Stomach (tissue), 9 donors: ENCODE results near the gene NCOA3. TPM values are rescaled to one million over a fixed set of nuclear protein-coding genes. Genes with fewer than 3 reads are reported as not detected.

Experiments
- DNase-seq, 2 donors: peaks; one replicate each; pipeline versions ENCODE4 v3.0.0 to v3.0.0-alpha.2; 2013 to 2019
- H3K27ac ChIP-seq, 5 donors: fragments of 200-600 bp in 4 of 5; sonication (generic) in 4 of 5; one replicate each; pipeline ENCODE4 v1.5.1; 2013 to 2019; ENCODE audit warnings: mild to moderate bottlenecking in 1 of 5, moderate library complexity in 1 of 5
- H3K27me3 ChIP-seq, 3 donors: fragments of 200-600 bp; sonication (generic); one replicate each; pipeline ENCODE4 v1.5.1; 2017 to 2019; ENCODE audit warnings: mixed run types in 1 of 3
- H3K36me3 ChIP-seq, 4 donors: fragments of 200-600 bp; sonication (generic); 1 replicate in 3 of 4; 2 replicates in 1 of 4; pipeline ENCODE4 v1.5.1; 2016 to 2019
- H3K4me1 ChIP-seq, 4 donors: fragments of 200-600 bp; sonication (generic); one replicate each; pipeline ENCODE4 v1.5.1; 2016 to 2019
- H3K4me3 ChIP-seq, 4 donors: fragments of 200-600 bp; sonication (generic) in 3 of 4; one replicate each; pipeline ENCODE4 v1.5.1; 2016 to 2019; ENCODE audit warnings: mild to moderate bottlenecking in 1 of 4
- H3K9me3 ChIP-seq, 4 donors: fragments of 200-600 bp; sonication (generic); one replicate each; pipeline ENCODE4 v1.5.1; 2016 to 2019
- CTCF ChIP-seq, 7 experiments: fragments of 450-650 bp in 4 of 7; fragments of 200-600 bp in 3 of 7; sonication (generic) in 3 of 7; IDR thresholded peaks; one replicate each; pipeline ENCODE4 v1.5.1; 2016 to 2019; ENCODE audit warnings: antibody characterized with exemption in 7 of 7, control low read depth in 2 of 7, mild to moderate bottlenecking in 1 of 7
- EP300 ChIP-seq: sonication (generic); formaldehyde crosslinking; IDR thresholded peaks from one replicate; pipeline ENCODE4 v1.6.1; 2017; ENCODE audit warnings: antibody characterized with exemption
- POLR2A ChIP-seq, 4 donors: fragments of 450-650 bp; IDR thresholded peaks; one replicate each; pipeline ENCODE4 v1.6.1; 2016; ENCODE audit warnings: antibody characterized with exemption in 4 of 4, control low read depth in 2 of 4, mild to moderate bottlenecking in 1 of 4, moderate library complexity in 1 of 4
- POLR2AphosphoS5 ChIP-seq, 3 donors: sonication (generic); formaldehyde crosslinking; IDR thresholded peaks; one replicate each; pipeline ENCODE4 v1.6.1; 2016; ENCODE audit warnings: antibody characterized with exemption in 3 of 3
- WGBS, 5 donors: extraction: QIAGEN DNeasy Blood & Tissue Kit in 3 of 5; methylation state at CpG; one replicate each; pipeline versions ENCODE4 v1.1.5 to v1.1.7; 2013 to 2018; 5-methylcytosine and 5-hydroxymethylcytosine counted together
- intact Hi-C: fragments of 100-400 bp; cut with DNase I; formaldehyde crosslinking; loops from one replicate; pipeline ENCODE4 v1.15.1; 2023; ENCODE audit warnings: low total_unique reads
- polyA plus RNA-seq, 3 donors: library from polyadenylated mRNA; stranded (reverse); fragments of 200-250 nt; gene quantifications; one replicate each; pipeline ENCODE4 v1.2.3, GENCODE V29; 2013
- total RNA-seq, 5 donors: library from RNA; depleted of rRNA; stranded (reverse); fragments of >200 nt; gene quantifications; one replicate each; pipeline versions ENCODE4 v1.1.0 to v1.2.3, GENCODE V29; 2014 to 2016
- donor health status: healthy with polysubstance abuse.
- donor health status: Bipolar disorder and iron deficiency.
- donor health status: healthy.

The NCOA3 gene
- total and polyA plus RNA-seq, 8 donors, result 4.1 to 60.8 (median 16.3) TPM

GRCh38 chr20:47672886-47673670 lies 171.4 kb downstream of the NCOA3 start:
- Histone ChIP-seq H3K4me3 (no peak overlapping the region), H3K27ac (no peak overlapping the region), H3K9me3 (no peaks in the 10 kb centered on the region), H3K4me1 (no peaks in the 10 kb centered on the region), H3K27me3 (no peaks in the 10 kb centered on the region), H3K36me3 (peaks cover 0 to 40% (median 21%) of the 10 kb centered on the region in 4 donors)
- WGBS, 5 donors, result 89 to 94% (median 90%) methylated on average over 16 of the region's 16 CpGs
- intact Hi-C loops, result no loop called here
- no peak for TF ChIP-seq EP300
- no peak for TF ChIP-seq POLR2AphosphoS5 (IDR thresholded peaks at IDR 0.05)
- TF ChIP-seq POLR2A (IDR thresholded peaks at IDR 0.05), result no peak
- TF ChIP-seq CTCF (IDR thresholded peaks at IDR 0.05), result no peak
- DNase-seq, result no peak

DNA sequence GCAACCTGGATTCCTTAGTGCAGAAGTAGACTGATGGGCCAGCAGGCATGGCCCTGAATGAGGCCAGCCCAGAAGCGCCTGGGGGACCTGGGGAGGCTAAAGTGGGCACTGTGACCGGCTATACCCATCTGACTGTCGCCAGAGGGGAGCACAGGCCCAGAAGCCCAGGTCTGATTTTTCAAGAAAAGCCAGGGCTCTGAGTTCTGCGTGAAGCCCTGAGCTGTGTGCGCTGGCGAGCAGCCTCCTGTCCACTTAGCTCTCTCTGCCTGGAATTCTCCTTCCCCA lies 171.9 kb downstream of the NCOA3 start:
- Histone ChIP-seq H3K27me3 (no peaks in the 10 kb centered on the region), H3K4me1 (no peaks in the 10 kb centered on the region), H3K9me3 (no peaks in the 10 kb centered on the region), H3K4me3 (no peak overlapping the region), H3K36me3 (peaks cover 0 to 40% (median 20%) of the 10 kb centered on the region in 4 donors), H3K27ac (no peak overlapping the region)
- TF ChIP-seq EP300, result no peak
- TF ChIP-seq CTCF (IDR thresholded peaks at IDR 0.05), result no peak
- no peak for TF ChIP-seq POLR2AphosphoS5 (IDR thresholded peaks at IDR 0.05)
- no peak for TF ChIP-seq POLR2A (IDR thresholded peaks at IDR 0.05)
- 85 to 96% (median 92%) methylated on average over 6 of the region's 6 CpGs for WGBS, 5 donors
- DNase-seq, result no peak
- intact Hi-C loops, result no loop called here

GRCh38 chr20:47674145-47674544 lies 172.5 kb downstream of the NCOA3 start:
- no peak for TF ChIP-seq POLR2A (IDR thresholded peaks at IDR 0.05)
- TF ChIP-seq CTCF (IDR thresholded peaks at IDR 0.05), result no peak
- no peak for TF ChIP-seq EP300
- no peak for TF ChIP-seq POLR2AphosphoS5 (IDR thresholded peaks at IDR 0.05)
- Histone ChIP-seq H3K27ac (no peak overlapping the region), H3K9me3 (no peaks in the 10 kb centered on the region), H3K4me3 (no peak overlapping the region), H3K27me3 (no peaks in the 10 kb centered on the region), H3K36me3 (peaks cover 0 to 40% (median 17%) of the 10 kb centered on the region in 4 donors), H3K4me1 (no peaks in the 10 kb centered on the region)
- 88 to 95% (median 93%) methylated on average over 9 to 15 of the region's 15 CpGs for WGBS, 5 donors
- intact Hi-C loops, result no loop called here
- no peak for DNase-seq

DNA sequence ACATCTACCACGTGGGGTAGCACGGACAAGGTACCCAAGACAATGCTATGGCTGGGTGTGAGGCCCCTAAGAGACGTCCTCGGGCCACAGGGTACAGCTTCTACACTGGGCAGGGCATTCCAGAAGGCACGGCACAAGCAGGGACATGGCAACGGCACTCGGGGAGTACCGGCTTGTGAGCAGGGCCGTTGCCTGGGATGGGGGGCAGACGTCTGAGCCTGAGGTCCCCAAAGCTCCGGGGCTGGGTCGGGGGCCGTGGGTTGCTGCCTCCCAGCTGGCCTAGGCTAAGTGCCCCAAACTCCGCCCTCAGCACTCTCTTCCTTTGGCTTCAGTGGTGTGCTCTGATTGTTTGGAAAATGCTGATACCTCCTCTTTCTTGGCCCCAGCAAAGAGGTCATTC lies 173.0 kb downstream of the NCOA3 start:
- 77 to 89% (median 85%) methylated on average over 13 to 14 of the region's 14 CpGs for WGBS, 5 donors
- peaks cover 0 to 37% (median 17%) of the 10 kb centered on the region in 4 donors for H3K36me3 ChIP-seq

More for the DNA sequence above, 173.0 kb downstream of the NCOA3 start:
- intact Hi-C loops, result loop anchor here (5.0 kb wide), 1 partner anchor 948 kb away; no protein-coding TSS in a partner anchor
- Histone ChIP-seq H3K4me3 (no peak overlapping the region), H3K27me3 (no peaks in the 10 kb centered on the region), H3K4me1 (no peaks in the 10 kb centered on the region), H3K27ac (no peak overlapping the region), H3K9me3 (no peaks in the 10 kb centered on the region)
- no peak for TF ChIP-seq POLR2A (IDR thresholded peaks at IDR 0.05)
- no peak for DNase-seq
